ENCODE data around the gene TRIM25.
"Not testable (repeated sequence)": the region's sequence is repeated elsewhere in the genome, so short reads cannot be mapped to it uniquely, and the experiment has no call there.

The TRIM25 gene

GRCh38 chr17:56913867-56914580 is at the start of gene TRIM25:
TRIM25 (minus strand) TSS chr17:56914049; CDS start chr17:56913988, 61 bp downstream.
- no peak for FAIRE-seq

GRCh38 chr17:56960596-56961538 is 47.0 kb upstream of the TRIM25 start, which contains the start of gene COIL:
COIL (minus strand) TSS chr17:56961050; CDS start chr17:56961019, 31 bp downstream.
- FAIRE-seq: no peak

DNA sequence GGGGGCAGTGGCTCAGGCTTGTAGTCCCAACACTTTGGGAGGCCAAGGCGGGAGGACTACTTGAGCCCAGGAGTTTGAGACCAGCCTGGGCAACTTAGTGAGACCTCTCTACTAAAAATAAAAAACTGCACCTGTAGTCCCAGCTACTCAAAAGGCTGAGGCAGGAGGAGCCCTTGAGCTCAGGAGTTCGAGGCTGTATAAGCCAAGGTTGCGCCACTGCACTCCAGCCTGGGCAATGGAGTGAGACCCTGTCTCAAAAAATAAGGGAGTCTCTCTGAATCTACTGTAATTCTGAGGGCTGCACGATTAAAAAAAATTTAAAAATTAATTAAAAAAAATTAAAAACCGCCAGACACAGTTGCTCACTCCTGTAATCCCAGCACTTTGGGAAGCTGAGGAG is 43.1 kb upstream of the TRIM25 start:
- FAIRE-seq: no peak

GRCh38 chr17:56949595-56949994 is 35.7 kb upstream of the TRIM25 start:
- FAIRE-seq: no peak

DNA sequence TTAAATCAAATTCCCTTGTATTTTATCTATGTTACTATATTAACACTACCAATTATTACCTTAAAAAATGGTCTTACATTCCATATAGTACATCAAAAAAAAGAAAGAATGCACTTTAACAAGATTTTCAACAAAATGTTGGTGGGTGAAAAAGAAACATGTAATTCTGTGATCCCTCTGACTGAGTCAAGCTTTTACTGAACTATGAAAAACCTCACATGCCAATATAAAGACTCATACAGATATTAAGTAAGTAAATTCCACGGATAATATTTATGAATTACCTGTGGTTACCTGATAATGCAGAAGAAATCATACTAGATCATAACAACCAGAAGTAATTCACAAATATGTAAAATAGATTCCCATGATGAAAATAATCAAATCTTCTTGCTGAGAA is 34.6 kb upstream of the TRIM25 start:
- no peak for FAIRE-seq

DNA sequence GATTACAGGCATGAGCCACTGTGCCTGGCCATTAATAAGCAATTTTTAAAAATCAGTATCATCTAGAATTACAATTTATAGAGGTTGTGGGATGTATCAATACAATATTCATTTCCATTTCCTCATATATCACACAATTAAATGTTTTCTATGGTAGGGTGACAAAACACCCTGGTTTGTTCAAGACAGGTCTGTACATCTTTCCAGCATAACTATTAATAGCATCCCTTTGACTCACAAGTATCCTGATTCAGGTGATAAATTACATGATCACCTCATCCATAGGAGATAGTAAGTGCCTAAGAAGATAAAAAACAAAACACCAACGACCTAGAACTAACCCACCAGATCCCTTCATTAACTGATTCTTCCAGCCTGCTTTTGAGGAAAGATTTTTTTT is 33.9 kb upstream of the TRIM25 start:
- FAIRE-seq: no peak

- FAIRE-seq: no peak
Observed at GRCh38 chr17:56945938-56946505, 32.2 kb upstream of the TRIM25 start.

GRCh38 chr17:56943505-56944125 is 29.8 kb upstream of the TRIM25 start:
- FAIRE-seq: no peak

GRCh38 chr17:56939869-56940484 is 26.1 kb upstream of the TRIM25 start:
- FAIRE-seq: no peak

- FAIRE-seq: not testable (repeated sequence)
Observed at GRCh38 chr17:56938206-56938605, 24.4 kb upstream of the TRIM25 start.

GRCh38 chr17:56937687-56938086 is 23.8 kb upstream of the TRIM25 start:
- no peak for FAIRE-seq

- FAIRE-seq: no peak
Observed at GRCh38 chr17:56936697-56937322, 23.0 kb upstream of the TRIM25 start.

- FAIRE-seq: no peak
Observed at GRCh38 chr17:56935461-56935860, 21.6 kb upstream of the TRIM25 start.

DNA sequence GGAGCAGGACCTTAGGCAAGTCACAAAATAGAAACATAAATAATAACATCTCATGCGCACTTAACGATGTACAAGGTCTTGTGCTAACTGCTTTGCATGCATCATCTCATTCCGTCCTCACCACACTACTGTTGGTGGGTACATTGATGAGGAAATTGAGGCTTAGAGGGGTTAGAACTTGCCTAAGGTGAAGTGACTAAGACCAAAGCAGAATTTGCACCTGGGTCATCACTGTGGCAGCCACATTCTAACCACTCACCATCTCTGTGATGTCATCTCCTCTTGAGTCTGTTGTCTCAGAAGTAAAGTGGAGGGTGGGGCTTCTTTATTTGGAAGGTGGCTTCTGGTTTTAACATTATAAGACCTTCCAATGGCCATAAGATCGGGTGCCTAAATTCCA is 20.4 kb upstream of the TRIM25 start:
- FAIRE-seq: no peak

DNA sequence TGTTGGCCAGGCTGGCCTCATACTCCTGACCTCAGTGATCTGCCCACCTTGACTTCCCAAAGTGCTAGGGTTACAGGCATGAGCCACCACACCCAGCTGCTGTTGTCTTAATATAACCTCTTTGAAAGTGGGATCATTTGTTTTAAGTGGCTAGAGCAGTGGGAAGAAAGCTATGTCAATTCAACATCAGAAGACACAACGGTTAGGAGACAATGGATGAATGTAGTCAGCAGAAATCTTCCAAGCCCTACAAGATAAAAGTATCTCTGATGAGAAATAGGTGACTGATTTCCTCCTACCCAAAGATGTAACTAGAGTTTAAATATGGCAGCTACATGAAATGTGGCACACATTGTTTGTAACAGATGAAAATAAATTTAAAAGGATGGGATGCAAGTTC is 20.0 kb upstream of the TRIM25 start:
- no peak for FAIRE-seq

DNA sequence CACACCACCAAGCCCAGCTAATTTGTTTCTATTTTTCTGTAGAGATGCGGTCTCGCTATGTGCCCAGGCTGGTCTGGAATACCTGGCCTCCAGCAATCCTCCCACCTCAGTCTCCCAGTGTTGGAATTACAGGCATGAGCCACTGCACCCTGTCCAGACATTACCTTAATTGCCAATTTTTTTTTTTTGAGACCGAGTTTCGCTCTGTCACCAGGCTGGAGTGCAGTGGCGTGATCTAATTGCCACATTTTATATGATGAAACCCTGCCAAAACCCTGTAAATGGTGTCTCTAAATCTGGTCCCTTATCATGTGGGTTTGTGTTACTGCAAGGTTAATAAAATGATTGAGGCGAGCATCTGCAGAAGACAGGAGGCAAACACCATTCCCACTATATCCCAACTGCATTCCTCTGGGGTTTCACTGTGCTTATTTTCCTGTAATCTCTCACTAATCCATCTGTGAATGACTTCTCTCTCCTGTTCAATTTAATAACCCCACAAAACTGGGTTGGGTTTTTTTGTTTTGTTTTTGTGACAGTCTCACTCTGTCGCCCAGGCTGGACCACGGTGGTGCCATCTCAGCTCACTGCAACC is 19.4 kb upstream of the TRIM25 start:
- FAIRE-seq: no peak

- no peak for FAIRE-seq
Observed at GRCh38 chr17:56930739-56931337, 17.0 kb upstream of the TRIM25 start.

DNA sequence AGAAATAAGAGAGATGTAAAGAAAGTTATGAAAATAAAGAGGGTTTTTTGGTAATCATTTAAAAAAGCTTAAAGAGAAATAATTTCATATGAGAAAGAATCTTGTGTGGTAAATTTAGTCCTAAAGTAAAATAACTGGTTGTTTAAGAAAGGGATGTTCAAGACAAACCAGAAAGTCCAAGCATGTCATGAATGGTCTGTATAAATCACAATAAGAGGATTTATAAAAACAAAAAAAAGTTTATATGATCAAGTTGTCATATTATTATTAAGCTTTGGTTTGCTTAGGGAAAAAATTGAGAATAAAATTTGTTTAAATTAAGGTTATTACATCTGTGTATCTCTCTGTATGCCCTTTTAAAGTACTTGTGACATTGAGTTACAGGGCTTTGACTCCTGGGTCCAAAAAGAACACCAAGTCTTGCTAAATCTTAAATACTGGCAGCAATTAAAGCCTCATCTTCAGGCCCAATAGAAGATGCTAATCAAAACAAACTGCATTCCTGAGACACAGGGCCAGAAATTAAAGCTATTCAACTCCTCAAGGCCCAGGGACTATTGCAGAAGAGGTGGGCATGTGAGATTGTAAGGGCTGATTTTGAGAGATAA is 15.6 kb upstream of the TRIM25 start:
- FAIRE-seq: no peak

GRCh38 chr17:56928586-56928985 is 14.7 kb upstream of the TRIM25 start:
- FAIRE-seq: no peak

- no peak for FAIRE-seq
Observed at GRCh38 chr17:56926704-56927103, 12.9 kb upstream of the TRIM25 start.

DNA sequence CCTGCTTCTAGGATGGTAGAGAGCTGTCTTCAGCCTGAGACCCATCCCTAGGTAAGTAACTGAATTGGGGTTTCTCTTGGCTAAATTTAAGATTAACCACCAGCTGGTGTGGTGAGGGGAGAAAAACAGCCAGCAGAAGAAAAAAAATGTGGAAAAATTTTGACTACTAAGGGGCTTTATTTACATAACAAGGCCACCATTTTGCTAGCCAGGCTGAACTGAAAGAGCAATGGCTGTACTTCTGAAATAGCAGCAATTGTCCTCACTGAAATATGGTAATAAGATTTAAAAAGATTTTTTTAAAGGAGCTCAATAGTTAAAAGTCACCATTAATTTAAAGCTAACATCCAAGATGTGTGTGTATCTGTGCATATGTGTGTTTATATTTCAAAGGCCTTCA is 12.4 kb upstream of the TRIM25 start:
- no peak for FAIRE-seq
